Fibroblast of villous mesenchyme (primary cell): Measurements from ENCODE around the gene OR10G8. TPM values are rescaled to one million over a fixed set of nuclear protein-coding genes. Genes with fewer than 3 reads are reported as not detected.
A peak's percentile ranks its signal among the peaks of the same experiment; 100 is the strongest.

Experiments
- DNase-seq: peaks from one replicate; pipeline ENCODE4 v3.0.0-alpha.2; 2010; ENCODE audit warnings: low read depth
- H3K4me3 ChIP-seq: 2 replicates; pipeline ENCODE4 v1.5.1; 2011; ENCODE audit warnings: low read depth, mild to moderate bottlenecking, low read length
- CTCF ChIP-seq: IDR thresholded peaks from 2 replicates; pipeline ENCODE4 v1.5.1; 2012; ENCODE audit warnings: low read depth, mild to moderate bottlenecking, low read length; ENCODE audit not compliant: insufficient read depth
- total RNA-seq: library from RNA; depleted of rRNA; stranded (reverse); fragments of >200 nt; gene quantifications from 2 replicates; pipeline ENCODE4 v1.2.3, GENCODE V29; 2012

Gene OR10G8
- total RNA-seq, 1 donor, result not detected

GRCh38 chr11:124075841-124076651 is 49.4 kb downstream of the OR10G8 start:
- DNase-seq, result no peak
- H3K4me3 ChIP-seq, result peak overlapping the region; percentile 53
- TF ChIP-seq CTCF, result no peak

- no peak overlapping the region for H3K4me3 ChIP-seq
- no peak for TF ChIP-seq CTCF
- no peak for DNase-seq
Observed at GRCh38 chr11:124077266-124077665, 50.7 kb downstream of the OR10G8 start.

DNA sequence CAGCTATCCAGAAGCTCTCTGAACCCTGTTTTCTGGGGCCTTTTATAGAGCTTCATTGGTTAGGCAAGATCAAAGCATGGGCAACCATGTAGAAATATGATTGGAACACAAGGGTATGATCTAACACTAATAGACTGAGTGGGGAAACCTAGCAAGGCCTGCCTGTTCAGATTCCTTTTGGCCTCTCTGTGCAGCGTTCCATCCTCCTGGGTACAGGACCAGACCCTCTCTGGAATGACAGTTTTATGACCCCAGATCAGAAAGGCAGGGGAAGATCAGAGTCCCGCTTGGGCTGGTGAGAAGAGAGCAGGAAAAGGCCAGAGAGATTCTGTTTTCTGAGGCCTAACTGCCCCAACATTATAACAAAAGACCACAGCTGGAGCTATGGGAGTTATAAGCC is 52.0 kb downstream of the OR10G8 start:
- H3K4me3 ChIP-seq, result no peak overlapping the region
- TF ChIP-seq CTCF, result no peak
- no peak for DNase-seq

GRCh38 chr11:124079631-124080326 is 53.2 kb downstream of the OR10G8 start:
- no peak for TF ChIP-seq CTCF
- DNase-seq, result no peak

More at GRCh38 chr11:124079631-124080326, 53.2 kb downstream of the OR10G8 start:
- H3K4me3 ChIP-seq, result no peak overlapping the region

Other genes starting within 250 kb of the OR10G8 start
- gene OR6M1, start 220.4 kb upstream of the OR10G8 start, total RNA-seq, result not detected in 2 replicates
- not detected in 2 replicates for gene TMEM225, start 141.1 kb upstream of the OR10G8 start, total RNA-seq
- not detected in 2 replicates for gene OR8D4, start 124.6 kb upstream of the OR10G8 start, total RNA-seq
- gene OR4D5, start 87.2 kb upstream of the OR10G8 start, total RNA-seq, result not detected in 2 replicates
- gene OR6T1, start 83.0 kb upstream of the OR10G8 start, total RNA-seq, result not detected in 2 replicates
- gene OR10S1, start 49.0 kb upstream of the OR10G8 start, total RNA-seq, result not detected in 2 replicates
- not detected in 2 replicates for gene OR10G6, start 31.6 kb upstream of the OR10G8 start, total RNA-seq
- not detected in 2 replicates for gene OR10G4, start 13.8 kb upstream of the OR10G8 start, total RNA-seq
- not detected in 2 replicates for gene OR10G9, start 3.8 kb upstream of the OR10G8 start, total RNA-seq
- not detected in 2 replicates for gene OR10G7, start 14.5 kb downstream of the OR10G8 start, total RNA-seq
- 6.5 and 12.2 TPM in 2 replicates for gene VWA5A, start 88.7 kb downstream of the OR10G8 start, total RNA-seq
- not detected in 2 replicates for gene OR10D3, start 156.5 kb downstream of the OR10G8 start, total RNA-seq
- under 0.01 TPM in 1 of 2 replicates, not detected in the other for gene OR8G1, start 214.3 kb downstream of the OR10G8 start, total RNA-seq
- gene OR8G5, start 229.6 kb downstream of the OR10G8 start, total RNA-seq, result not detected in 2 replicates